GM12878 (cell line): Measurements from ENCODE around the gene CEP128. TPM values are rescaled to one million over a fixed set of nuclear protein-coding genes. Genes with fewer than 3 reads are reported as not detected.

Experiments used
- E2F4 ChIP-seq: IDR thresholded peaks from 2 replicates; pipeline ENCODE4 v1.6.1; 2012; ENCODE audit warnings: low read depth, low read length, improper control_type of control experiment
- FOS ChIP-seq: IDR thresholded peaks from 3 replicates; pipeline ENCODE4 v1.6.1; 2011; ENCODE audit warnings: borderline replicate concordance; ENCODE audit not compliant: insufficient read length; ENCODE audit errors: extremely low read depth
- FOXM1 ChIP-seq: IDR thresholded peaks from 2 replicates; pipeline ENCODE4 v1.6.1; 2012; ENCODE audit warnings: low read depth, mild to moderate bottlenecking, inconsistent platforms, low read length, moderate library complexity
- JUNB ChIP-seq: IDR thresholded peaks from 2 replicates; pipeline ENCODE4 v1.6.1; 2016; ENCODE audit warnings: antibody characterized with exemption, mild to moderate bottlenecking
- JUND ChIP-seq: IDR thresholded peaks from 2 replicates; pipeline ENCODE4 v1.6.1; 2012; ENCODE audit warnings: low read depth, mild to moderate bottlenecking, low read length, improper control_type of control experiment, moderate library complexity
- MAX ChIP-seq: IDR thresholded peaks from 2 replicates; pipeline ENCODE4 v1.6.1; 2012; ENCODE audit warnings: low read depth, low read length, improper control_type of control experiment
- MEF2A ChIP-seq: IDR thresholded peaks from 2 replicates; pipeline ENCODE4 v1.6.1; 2011; ENCODE audit warnings: low read depth, mild to moderate bottlenecking, low read length, moderate library complexity; ENCODE audit not compliant: insufficient read depth
- MXI1 ChIP-seq: fragments of 150-350 bp; IDR thresholded peaks from 2 replicates; pipeline ENCODE4 v1.6.1; 2011; ENCODE audit warnings: low read depth, mild to moderate bottlenecking, inconsistent platforms, low read length, improper control_type of control experiment
- MYB ChIP-seq: fragments of 150-350 bp; IDR thresholded peaks from 2 replicates; pipeline ENCODE4 v1.6.1; 2014; ENCODE audit warnings: mild to moderate bottlenecking, low read depth, low read length, borderline replicate concordance
- NFYA ChIP-seq: IDR thresholded peaks from 2 replicates; pipeline ENCODE4 v1.6.1; 2011; ENCODE audit warnings: low read depth, mild to moderate bottlenecking, low read length, improper control_type of control experiment, borderline replicate concordance
- POLR2AphosphoS2 ChIP-seq: IDR thresholded peaks from 2 replicates; pipeline ENCODE4 v1.6.1; 2011; ENCODE audit warnings: low read depth, mild to moderate bottlenecking, low read length, improper control_type of control experiment, moderate library complexity
- RUNX3 ChIP-seq: IDR thresholded peaks from 2 replicates; pipeline ENCODE4 v1.6.1; 2012; ENCODE audit warnings: low read length, inconsistent platforms
- SP1 ChIP-seq: IDR thresholded peaks from one replicate; pipeline ENCODE4 v1.6.1; 2011; ENCODE audit warnings: low read depth, low read length
- SREBF2 ChIP-seq: IDR thresholded peaks from 2 replicates; pipeline ENCODE4 v1.6.1; 2012; ENCODE audit warnings: mild to moderate bottlenecking, low read length
- ZBTB4 ChIP-seq: fragments of 450-650 bp; formaldehyde crosslinking; IDR thresholded peaks from 2 replicates; pipeline ENCODE4 v1.4.0; 2022; ENCODE audit warnings: mild to moderate bottlenecking, moderate library complexity
- ZNF217 ChIP-seq: fragments of 450-650 bp; IDR thresholded peaks from 2 replicates; pipeline ENCODE4 v1.6.1; 2017; ENCODE audit warnings: antibody characterized with exemption, mild to moderate bottlenecking
- ZNF592 ChIP-seq: fragments of 450-650 bp; IDR thresholded peaks from 2 replicates; pipeline ENCODE4 v1.6.1; 2017; ENCODE audit warnings: mild to moderate bottlenecking, moderate library complexity
- ZNF622 ChIP-seq: fragments of 450-650 bp; IDR thresholded peaks from 2 replicates; pipeline ENCODE4 v1.6.1; 2017; ENCODE audit warnings: mild to moderate bottlenecking, inconsistent platforms
- polyA plus RNA-seq, 11 experiments: library from polyadenylated mRNA; depleted of rRNA in 4 of 11; unstranded in 6 of 11; stranded (reverse) in 5 of 11; fragments of >200 nt; fragmentation: Nextera tagmentation in 4 of 11; fragmentation: Illumina TruSeq in 1 of 11; extraction: Ambion mirVana in 4 of 11; extraction: Trizol in 1 of 11; gene quantifications; 1 replicate in 1 of 11; 2 replicates in 10 of 11; pipeline versions ENCODE4 v1.2.1 to v1.2.3, GENCODE V29; 2011 to 2016; ENCODE audit warnings: inconsistent platforms in 2 of 11, missing spikeins in 2 of 11, low read depth in 1 of 11
- total RNA-seq, 4 experiments: library from RNA; depleted of rRNA in 3 of 4; stranded (reverse); fragments of >200 nt in 3 of 4; fragmentation: Illumina TruSeq in 1 of 4; extraction: Trizol in 1 of 4; gene quantifications; 2 replicates each; pipeline versions ENCODE4 v1.2.1 to v1.2.3, GENCODE V29; 2013 to 2021
- TF ChIP-seq, protein P1 (sequence below): fragments of 450-650 bp; IDR thresholded peaks from 2 replicates; pipeline ENCODE4 v1.6.1; 2017; ENCODE audit warnings: low read depth, mild to moderate bottlenecking, moderate library complexity

Gene CEP128
- total and polyA plus RNA-seq, 10 of the 15 experiments (the other 5 are each of a cell fraction or from before 2014, with no cell fraction given): 1.1 to 6.7 (median 3.4) TPM

GRCh38 chr14:80587096-80587724 is 354.3 kb downstream of the CEP128 start (continued):
- no peak for TF ChIP-seq ZBTB4 (CRISPR knock-in tag)
- TF ChIP-seq, protein P1, sequence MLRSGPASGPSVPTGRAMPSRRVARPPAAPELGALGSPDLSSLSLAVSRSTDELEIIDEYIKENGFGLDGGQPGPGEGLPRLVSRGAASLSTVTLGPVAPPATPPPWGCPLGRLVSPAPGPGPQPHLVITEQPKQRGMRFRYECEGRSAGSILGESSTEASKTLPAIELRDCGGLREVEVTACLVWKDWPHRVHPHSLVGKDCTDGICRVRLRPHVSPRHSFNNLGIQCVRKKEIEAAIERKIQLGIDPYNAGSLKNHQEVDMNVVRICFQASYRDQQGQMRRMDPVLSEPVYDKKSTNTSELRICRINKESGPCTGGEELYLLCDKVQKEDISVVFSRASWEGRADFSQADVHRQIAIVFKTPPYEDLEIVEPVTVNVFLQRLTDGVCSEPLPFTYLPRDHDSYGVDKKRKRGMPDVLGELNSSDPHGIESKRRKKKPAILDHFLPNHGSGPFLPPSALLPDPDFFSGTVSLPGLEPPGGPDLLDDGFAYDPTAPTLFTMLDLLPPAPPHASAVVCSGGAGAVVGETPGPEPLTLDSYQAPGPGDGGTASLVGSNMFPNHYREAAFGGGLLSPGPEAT: peak; percentile 54
- peak; percentile 87 for TF ChIP-seq FOXM1
- no peak for TF ChIP-seq POLR2AphosphoS2
- no peak for TF ChIP-seq SP1
- no peak for TF ChIP-seq FOS
- no peak for TF ChIP-seq ZNF622
- no peak for TF ChIP-seq SREBF2
- peak; percentile 84 for TF ChIP-seq JUNB
- TF ChIP-seq ZNF217: peak; percentile 92
- no peak for TF ChIP-seq MYB
- TF ChIP-seq JUND: no peak
- no peak for TF ChIP-seq MAX
- TF ChIP-seq E2F4: no peak
- no peak for TF ChIP-seq NFYA
- peak; percentile 100 for TF ChIP-seq RUNX3
- peak; percentile 85 for TF ChIP-seq MEF2A
- TF ChIP-seq ZNF592: no peak
- TF ChIP-seq MXI1: no peak; the same call in 1 of the 2 replicates
